A549 (cell line): ENCODE data around the gene CRISPLD2. TPM values are rescaled to one million over a fixed set of nuclear protein-coding genes. Genes with fewer than 3 reads are reported as not detected.

ENCODE experiments used
- ATAC-seq, 2 experiments: fragments of 200-7000 bp in 1 of 2; fragments of >200 bp in 1 of 2; cut with Nextera tagmentation in 1 of 2; cut with Tn5 transposase in 1 of 2; 3 replicates each; pipeline versions ENCODE4 v1.8.0 to v1.9.1; 2018 to 2020; ENCODE audit warnings: mild to moderate bottlenecking in 1 of 2, moderate library complexity in 1 of 2
- CTCF ChIA-PET: fragments of 300-600 bp; sonication (Branson Sonifier 250); formaldehyde crosslinking; extraction: SDS; loops from one replicate; lab custom pipeline; 2021; ENCODE audit warnings: antibody characterized with exemption, inconsistent platforms; lab: Yijun Ruan, JAX
- POLR2A ChIA-PET: fragments of 350-600 bp; formaldehyde crosslinking; extraction: SDS; loops from one replicate; lab custom pipeline; 2021; ENCODE audit warnings: antibody characterized with exemption, inconsistent platforms; lab: Yijun Ruan, JAX
- DNase-seq, 2 experiments: peaks; one replicate each; pipeline versions ENCODE4 v3.0.0 to v3.0.0-alpha.2; 2011 to 2016; ENCODE audit warnings: low read depth in 1 of 2, low spot score in 1 of 2
- FAIRE-seq: peaks from 2 replicates; lab custom pipeline; 2011; peaks lifted over from hg19 to GRCh38; lab: Jason Lieb, UNC
- H3K27ac ChIP-seq, 2 experiments: fragments of >200 bp; sonication (Bioruptor Twin); formaldehyde crosslinking; 3 replicates each; pipeline ENCODE4 v1.5.1; 2016 to 2017
- H3K4me1 ChIP-seq: fragments of >200 bp; sonication (Bioruptor Twin); formaldehyde crosslinking; 3 replicates; pipeline ENCODE4 v1.6.1; 2016
- H3K4me2 ChIP-seq: fragments of >200 bp; sonication (Bioruptor Twin); formaldehyde crosslinking; 3 replicates; pipeline ENCODE4 v1.6.1; 2016
- H3K4me3 ChIP-seq: fragments of >200 bp; sonication (Bioruptor Twin); formaldehyde crosslinking; 3 replicates; pipeline ENCODE4 v1.5.1; 2016
- H3K9me3 ChIP-seq: fragments of >200 bp; sonication (Bioruptor Twin); formaldehyde crosslinking; 3 replicates; pipeline ENCODE4 v1.6.1; 2016
- ATOH8 ChIP-seq: fragments of 250-450 bp; sonication (Bioruptor Pico); IDR thresholded peaks from 2 replicates; pipeline ENCODE4 v1.5.0; 2020; ENCODE audit warnings: low read depth, mild to moderate bottlenecking, moderate library complexity
- CBX2 ChIP-seq: fragments of 200-600 bp; sonication (generic); IDR thresholded peaks from 2 replicates; pipeline ENCODE4 v1.6.1; 2016; ENCODE audit warnings: low read depth, mild to moderate bottlenecking, borderline replicate concordance
- CBX8 ChIP-seq: fragments of 200-600 bp; sonication (generic); IDR thresholded peaks from 2 replicates; pipeline ENCODE4 v1.6.1; 2016
- CHD2 ChIP-seq: fragments of 150-350 bp; IDR thresholded peaks from 2 replicates; pipeline ENCODE4 v1.6.1; 2014; ENCODE audit warnings: low read length; ENCODE audit not compliant: partially characterized antibody
- EHF ChIP-seq: fragments of 250-450 bp; sonication (Bioruptor Pico); IDR thresholded peaks from 2 replicates; pipeline ENCODE4 v1.5.0; 2020; ENCODE audit warnings: mild to moderate bottlenecking
- EP300 ChIP-seq, 2 experiments: fragments of >200 bp; sonication (Bioruptor Twin); formaldehyde crosslinking; IDR thresholded peaks; 2 replicates in 1 of 2; 3 replicates in 1 of 2; pipeline ENCODE4 v1.6.1; 2016 to 2017
- ESRRA ChIP-seq: fragments of 150-350 bp; IDR thresholded peaks from 2 replicates; pipeline ENCODE4 v1.6.1; 2014; ENCODE audit warnings: mild to moderate bottlenecking, low read length, borderline replicate concordance
- HDAC2 ChIP-seq: fragments of 200-600 bp; sonication (generic); IDR thresholded peaks from 2 replicates; pipeline ENCODE4 v1.6.1; 2016
- HOXB13 ChIP-seq: fragments of 250-450 bp; sonication (Bioruptor Pico); IDR thresholded peaks from 2 replicates; pipeline ENCODE4 v1.5.0; 2020; ENCODE audit warnings: low read depth, mild to moderate bottlenecking, moderate library complexity
- JUN ChIP-seq, 2 experiments: fragments of >200 bp; sonication (Bioruptor Twin); formaldehyde crosslinking; IDR thresholded peaks; 2 replicates in 1 of 2; 3 replicates in 1 of 2; pipeline ENCODE4 v1.6.1; 2016 to 2017
- JUNB ChIP-seq: fragments of >200 bp; sonication (Bioruptor Twin); formaldehyde crosslinking; IDR thresholded peaks from 2 replicates; pipeline ENCODE4 v1.6.1; 2016
- KDM1A ChIP-seq: fragments of 200-600 bp; sonication (generic); IDR thresholded peaks from 2 replicates; pipeline ENCODE4 v1.6.1; 2016; ENCODE audit warnings: low read depth, mild to moderate bottlenecking
- MAFK ChIP-seq: fragments of 450-650 bp; IDR thresholded peaks from 2 replicates; pipeline ENCODE4 v1.6.1; 2014; ENCODE audit not compliant: partially characterized antibody
- MAX ChIP-seq: IDR thresholded peaks from 2 replicates; pipeline ENCODE4 v1.6.1; 2012
- MAZ ChIP-seq: fragments of 150-350 bp; IDR thresholded peaks from 2 replicates; pipeline ENCODE4 v1.6.1; 2014; ENCODE audit warnings: antibody characterized with exemption, low read depth, low read length, borderline replicate concordance
- MYC ChIP-seq: IDR thresholded peaks from 2 replicates; pipeline ENCODE4 v1.6.1; 2012; ENCODE audit warnings: mild to moderate bottlenecking, inconsistent platforms, low read length, improper control_type of control experiment, borderline replicate concordance
- NFE2L2 ChIP-seq: fragments of 150-350 bp; conservative IDR thresholded peaks from 2 replicates; pipeline ENCODE4 v1.6.1; 2014; ENCODE audit warnings: low read length
- NPAS2 ChIP-seq: fragments of 250-450 bp; sonication (Bioruptor Pico); IDR thresholded peaks from 2 replicates; pipeline ENCODE4 v1.8.0; 2022; ENCODE audit warnings: mild to moderate bottlenecking, moderate library complexity, borderline replicate concordance
- PBX3 ChIP-seq: IDR thresholded peaks from 2 replicates; pipeline ENCODE4 v1.6.1; 2012
- POLR2A ChIP-seq: IDR thresholded peaks from 2 replicates; pipeline ENCODE4 v1.6.1; 2012; ENCODE audit warnings: mild to moderate bottlenecking, low read length
- POLR2AphosphoS2 ChIP-seq: conservative IDR thresholded peaks from 2 replicates; pipeline ENCODE4 v1.6.1; 2012; ENCODE audit warnings: low read length, improper control_type of control experiment, inconsistent platforms
- RAD21 ChIP-seq, 2 experiments: fragments of >200 bp in 1 of 2; sonication (Bioruptor Twin) in 1 of 2; formaldehyde crosslinking in 1 of 2; IDR thresholded peaks in 1 of 2; conservative IDR thresholded peaks in 1 of 2; 2 replicates in 1 of 2; 3 replicates in 1 of 2; pipeline ENCODE4 v1.6.1; 2012 to 2018; ENCODE audit warnings: inconsistent platforms in 1 of 2
- RARB ChIP-seq: fragments of 250-450 bp; sonication (Bioruptor Pico); IDR thresholded peaks from 2 replicates; pipeline ENCODE4 v1.8.0; 2021; ENCODE audit warnings: mild to moderate bottlenecking, moderate library complexity
- RCOR1 ChIP-seq: fragments of 150-350 bp; IDR thresholded peaks from 2 replicates; pipeline ENCODE4 v1.6.1; 2014; ENCODE audit warnings: antibody characterized with exemption, low read length, low read depth
- RFX5 ChIP-seq: fragments of 450-650 bp; IDR thresholded peaks from 2 replicates; pipeline ENCODE4 v1.7.1; 2014; ENCODE audit warnings: antibody characterized with exemption, mild to moderate bottlenecking, moderate library complexity
- RNF2 ChIP-seq: fragments of 200-600 bp; sonication (generic); IDR thresholded peaks from 2 replicates; pipeline ENCODE4 v1.6.1; 2016; ENCODE audit warnings: low read depth, mild to moderate bottlenecking, antibody characterized with exemption, moderate library complexity, borderline replicate concordance
- SMC3 ChIP-seq: fragments of >200 bp; sonication (Bioruptor Twin); formaldehyde crosslinking; IDR thresholded peaks from 3 replicates; pipeline ENCODE4 v1.6.1; 2018; ENCODE audit warnings: inconsistent platforms
- WGBS: methylation state at CpG from one replicate; pipeline ENCODE4 v1.1.6; 2017; ENCODE audit errors: missing lambda C conversion rate; 5-methylcytosine and 5-hydroxymethylcytosine counted together
- polyA plus RNA-seq, 4 experiments: library from polyadenylated mRNA; depleted of rRNA in 3 of 4; stranded (reverse); fragments of >200 nt; fragmentation: RNase III in 1 of 4; extraction: RNeasy Plus Mini Kit Qiagen cat#74134 plus additional on column Dnase treatment in 1 of 4; gene quantifications; 2 replicates in 3 of 4; 3 replicates in 1 of 4; pipeline ENCODE4 v1.2.3, GENCODE V29; 2011 to 2017

Gene CRISPLD2
- polyA plus RNA-seq, 2 of the 4 experiments (the other 2 are of a cell fraction) = 0.85 to 1.6 TPM

GRCh38 chr16:84780063-84780462 lies 39.7 kb upstream of the CRISPLD2 start:
- no peak for TF ChIP-seq RCOR1
- no peak for TF ChIP-seq EP300 (IDR thresholded peaks at IDR 0.05)
- no peak for TF ChIP-seq JUNB
- no peak for TF ChIP-seq HOXB13 (CRISPR knock-in tag)
- no peak for TF ChIP-seq MYC
- no peak for TF ChIP-seq ESRRA
- TF ChIP-seq NPAS2 (CRISPR knock-in tag) = no peak
- no peak for TF ChIP-seq RARB (CRISPR knock-in tag)
- TF ChIP-seq RNF2 = no peak
- TF ChIP-seq POLR2AphosphoS2 = no peak
- no peak for TF ChIP-seq CBX2
- no peak for TF ChIP-seq RAD21 (conservative IDR thresholded peaks at IDR 0.05 in 1 of 2, IDR thresholded peaks at IDR 0.05 in 1 of 2)
- TF ChIP-seq CBX8 = no peak
- TF ChIP-seq RFX5 = no peak
- TF ChIP-seq JUN (IDR thresholded peaks at IDR 0.05) = no peak
- no peak for TF ChIP-seq SMC3
- no peak for TF ChIP-seq HDAC2
- no peak for TF ChIP-seq ATOH8 (CRISPR knock-in tag)
- TF ChIP-seq, all 56 proteins: peak for 0
- H3K27ac ChIP-seq = no peak overlapping the region
- no peak for ATAC-seq
- ChIA-PET POLR2A (no interaction called here), CTCF (interaction anchor here (1.5 to 2.1 kb wide), 2 partner anchors 27 to 191 kb away, joined by 6 to 9 read pairs; no protein-coding TSS in a partner anchor)
- no peak overlapping the region for H3K4me3 ChIP-seq
- H3K9me3 ChIP-seq = no peaks in the 10 kb centered on the region
- WGBS = 92% methylated on average over 11 of the region's 11 CpGs
- no peak for DNase-seq
- no peak for FAIRE-seq
- no peak overlapping the region for H3K4me2 ChIP-seq
- H3K4me1 ChIP-seq = no peaks in the 10 kb centered on the region

- FAIRE-seq (no peak), ATAC-seq (peak; percentile 19 to 34; a peak in 4 of 6 replicates), DNase-seq (peak in 1 of 2 experiments; percentile 32)
- Histone ChIP-seq H3K4me2 (no peak overlapping the region), H3K9me3 (no peaks in the 10 kb centered on the region), H3K4me3 (no peak overlapping the region), H3K4me1 (no peaks in the 10 kb centered on the region)
- TF ChIP-seq NFE2L2 = no peak
- no peak for TF ChIP-seq MAZ
- peak; percentile 68; the same call in 1 of the 2 replicates for TF ChIP-seq POLR2AphosphoS2
- no peak for TF ChIP-seq JUN (IDR thresholded peaks at IDR 0.05)
- no peak for TF ChIP-seq POLR2A
- TF ChIP-seq MAX = no peak
- peak; percentile 89 for TF ChIP-seq MAFK
- TF ChIP-seq, all 56 proteins: peak for 2
- POLR2A ChIA-PET = no interaction called here
- WGBS = 95% methylated on average over 12 of the region's 12 CpGs
- CTCF ChIA-PET = interaction anchor here (1.5 to 2.1 kb wide), 2 partner anchors 27 to 190 kb away, joined by 6 to 9 read pairs; no protein-coding TSS in a partner anchor
- no peak overlapping the region for H3K27ac ChIP-seq
Measured at GRCh38 chr16:84780544-84781376, 39.0 kb upstream of the CRISPLD2 start.

GRCh38 chr16:84782846-84783245 lies 36.9 kb upstream of the CRISPLD2 start:
- Histone ChIP-seq H3K4me1 (no peaks in the 10 kb centered on the region), H3K4me3 (no peak overlapping the region), H3K27ac (no peak overlapping the region), H3K4me2 (no peak overlapping the region), H3K9me3 (no peaks in the 10 kb centered on the region)
- POLR2A ChIA-PET = no interaction called here
- no peak for TF ChIP-seq CHD2
- no peak for TF ChIP-seq EHF (CRISPR knock-in tag)
- TF ChIP-seq RNF2 = no peak
- TF ChIP-seq ATOH8 (CRISPR knock-in tag) = no peak
- no peak for TF ChIP-seq PBX3
- TF ChIP-seq CBX2 = no peak
- no peak for TF ChIP-seq KDM1A
- no peak for TF ChIP-seq NFE2L2
- DNase-seq = no peak
- no peak for FAIRE-seq
- CTCF ChIA-PET = no interaction called here
- ATAC-seq = no peak
- 95% methylated on average over 2 of the region's 2 CpGs for WGBS
